HepG2 (cell line): Measurements from ENCODE around the gene DAPP1.

Experiments used
- CTCF ChIP-seq: sonication (generic); formaldehyde crosslinking; IDR thresholded peaks from 2 replicates; pipeline ENCODE4 v1.5.0; 2020; ENCODE audit warnings: mild to moderate bottlenecking, missing genetic modification reagents, moderate library complexity
- EP300 ChIP-seq, 3 experiments: sonication (generic) in 1 of 3; formaldehyde crosslinking in 1 of 3; IDR thresholded peaks; 2 replicates each; pipeline versions ENCODE4 v1.5.1 to v1.6.1; 2011 to 2020; ENCODE audit warnings: low read depth in 2 of 3, low read length in 2 of 3, borderline replicate concordance in 1 of 3, improper control_type of control experiment in 1 of 3, mild to moderate bottlenecking in 1 of 3, missing genetic modification reagents in 1 of 3, moderate library complexity in 1 of 3
- HMG20B ChIP-seq: conservative IDR thresholded peaks from 2 replicates; pipeline ENCODE4 v1.6.1; 2016; ENCODE audit warnings: missing genetic modification reagents, missing compliant biosample characterization
- RNF219 ChIP-seq: sonication (generic); formaldehyde crosslinking; IDR thresholded peaks from 2 replicates; pipeline ENCODE4 v1.5.0; 2020; ENCODE audit warnings: mild to moderate bottlenecking, missing genetic modification reagents
- TGIF2 ChIP-seq: IDR thresholded peaks from 2 replicates; pipeline ENCODE4 v1.6.1; 2016; ENCODE audit warnings: control low read depth, missing compliant biosample characterization

- no peak for TF ChIP-seq TGIF2
- TF ChIP-seq HMG20B (CRISPR knock-in tag): no peak
- TF ChIP-seq EP300 (IDR thresholded peaks at IDR 0.05; ENCODE audit: low read depth in 2 of 2, low read length in 2 of 2): no peak
- no peak for TF ChIP-seq EP300 (CRISPR knock-in tag; IDR thresholded peaks at IDR 0.05; ENCODE audit: borderline replicate concordance)
- no peak for TF ChIP-seq RNF219
- TF ChIP-seq CTCF (CRISPR knock-in tag): no peak
Measured at GRCh38 chr4:99885687-99886086, 69.1 kb downstream of the DAPP1 start.
